MM.1S (cell line): Measurements from ENCODE around the gene HOXB7.

Source experiments
- EZH2 ChIP-seq: fragments of 300-600 bp; sonication (generic); optimal IDR thresholded peaks from 2 replicates; pipeline ENCODE3; 2017; ENCODE audit warnings: low read depth, mild to moderate bottlenecking, antibody characterized with exemption, low read length, mixed read lengths
- EZH2phosphoT487 ChIP-seq: fragments of 300-600 bp; sonication (generic); IDR thresholded peaks from 2 replicates; pipeline ENCODE4 v1.6.1; 2018; ENCODE audit warnings: antibody characterized with exemption, low read length
- TF ChIP-seq, protein P1 (sequence below): fragments of 300-600 bp; sonication (generic); IDR thresholded peaks from 2 replicates; pipeline ENCODE4 v1.5.1; 2016; ENCODE audit warnings: antibody characterized with exemption, low read length, mixed read lengths

DNA sequence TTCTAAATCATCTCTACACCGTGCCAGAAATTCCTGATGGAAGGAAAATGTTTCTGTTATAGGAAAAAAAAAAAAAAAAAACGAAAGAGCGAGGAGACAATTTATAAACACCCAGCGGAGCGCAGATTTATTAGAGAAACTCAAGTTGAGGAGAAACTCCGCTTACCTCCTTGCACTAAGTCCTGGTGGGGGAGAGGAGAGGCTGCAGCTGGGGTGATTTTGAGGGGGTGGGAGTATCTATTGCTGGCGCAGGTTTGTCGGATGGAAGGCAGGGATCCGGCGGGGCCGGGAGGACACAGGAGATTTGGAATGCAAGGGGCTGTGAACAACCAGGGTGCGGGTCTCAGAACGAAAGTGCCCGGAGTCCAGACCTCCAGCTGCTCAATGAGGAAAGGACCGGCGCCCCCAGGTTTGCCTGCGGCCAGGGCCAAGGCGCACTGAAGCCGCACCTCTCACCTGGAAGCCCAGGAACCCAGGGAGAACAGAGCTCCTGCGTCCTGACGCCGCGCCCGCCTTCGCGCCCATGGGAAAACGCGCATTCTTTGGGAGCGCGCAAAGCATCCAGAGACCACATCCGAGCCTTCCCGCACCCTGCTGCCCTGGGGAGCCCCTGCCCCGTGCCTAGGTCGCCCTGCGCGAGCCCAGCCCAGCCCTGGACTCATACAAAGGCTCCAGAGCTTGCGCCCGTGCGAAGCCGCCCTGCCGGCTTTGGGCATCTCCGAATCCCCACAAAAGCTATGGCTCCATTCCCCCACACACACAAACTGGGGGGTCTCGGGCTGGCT lies 6.8 kb upstream of the HOXB7 start:
- TF ChIP-seq, protein P1, sequence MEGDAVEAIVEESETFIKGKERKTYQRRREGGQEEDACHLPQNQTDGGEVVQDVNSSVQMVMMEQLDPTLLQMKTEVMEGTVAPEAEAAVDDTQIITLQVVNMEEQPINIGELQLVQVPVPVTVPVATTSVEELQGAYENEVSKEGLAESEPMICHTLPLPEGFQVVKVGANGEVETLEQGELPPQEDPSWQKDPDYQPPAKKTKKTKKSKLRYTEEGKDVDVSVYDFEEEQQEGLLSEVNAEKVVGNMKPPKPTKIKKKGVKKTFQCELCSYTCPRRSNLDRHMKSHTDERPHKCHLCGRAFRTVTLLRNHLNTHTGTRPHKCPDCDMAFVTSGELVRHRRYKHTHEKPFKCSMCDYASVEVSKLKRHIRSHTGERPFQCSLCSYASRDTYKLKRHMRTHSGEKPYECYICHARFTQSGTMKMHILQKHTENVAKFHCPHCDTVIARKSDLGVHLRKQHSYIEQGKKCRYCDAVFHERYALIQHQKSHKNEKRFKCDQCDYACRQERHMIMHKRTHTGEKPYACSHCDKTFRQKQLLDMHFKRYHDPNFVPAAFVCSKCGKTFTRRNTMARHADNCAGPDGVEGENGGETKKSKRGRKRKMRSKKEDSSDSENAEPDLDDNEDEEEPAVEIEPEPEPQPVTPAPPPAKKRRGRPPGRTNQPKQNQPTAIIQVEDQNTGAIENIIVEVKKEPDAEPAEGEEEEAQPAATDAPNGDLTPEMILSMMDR = no peak
- TF ChIP-seq EZH2phosphoT487 (no peak), EZH2 (no peak)
